Ishikawa (cell line): ENCODE measurements around the gene RALGPS1.

Source experiments
- CEBPB ChIP-seq: IDR thresholded peaks from 2 replicates; pipeline ENCODE4 v1.6.1; 2012
- CREB1 ChIP-seq: IDR thresholded peaks from 2 replicates; pipeline ENCODE4 v1.6.1; 2012; ENCODE audit warnings: low read depth
- EGR1 ChIP-seq: IDR thresholded peaks from 2 replicates; pipeline ENCODE4 v1.6.1; 2012
- EP300 ChIP-seq: IDR thresholded peaks from 2 replicates; pipeline ENCODE4 v1.6.1; 2012; ENCODE audit warnings: borderline replicate concordance
- FOXM1 ChIP-seq: IDR thresholded peaks from 2 replicates; pipeline ENCODE4 v1.6.1; 2012; ENCODE audit warnings: low read depth, borderline replicate concordance
- MAX ChIP-seq: IDR thresholded peaks from 2 replicates; pipeline ENCODE4 v1.6.1; 2012
- NFIC ChIP-seq: IDR thresholded peaks from 2 replicates; pipeline ENCODE4 v1.6.1; 2012
- RAD21 ChIP-seq: IDR thresholded peaks from 2 replicates; pipeline ENCODE4 v1.6.1; 2012; ENCODE audit warnings: low read depth
- REST ChIP-seq: IDR thresholded peaks from 2 replicates; pipeline ENCODE4 v1.6.1; 2012; ENCODE audit warnings: low read depth, mild to moderate bottlenecking
- TAF1 ChIP-seq: IDR thresholded peaks from 2 replicates; pipeline ENCODE4 v1.6.1; 2012; ENCODE audit warnings: low read depth, mild to moderate bottlenecking
- TCF12 ChIP-seq: IDR thresholded peaks from 2 replicates; pipeline ENCODE4 v1.6.1; 2012; ENCODE audit warnings: low read depth
- TEAD4 ChIP-seq: IDR thresholded peaks from 2 replicates; pipeline ENCODE4 v1.6.1; 2012
- YY1 ChIP-seq: IDR thresholded peaks from 2 replicates; pipeline ENCODE4 v1.6.1; 2012; ENCODE audit warnings: low read depth
- ZBTB7A ChIP-seq: IDR thresholded peaks from 2 replicates; pipeline ENCODE4 v1.6.1; 2012; ENCODE audit warnings: low read depth
- TF ChIP-seq, protein P1 (sequence below): IDR thresholded peaks from 2 replicates; pipeline ENCODE4 v1.6.1; 2012

Gene RALGPS1

DNA sequence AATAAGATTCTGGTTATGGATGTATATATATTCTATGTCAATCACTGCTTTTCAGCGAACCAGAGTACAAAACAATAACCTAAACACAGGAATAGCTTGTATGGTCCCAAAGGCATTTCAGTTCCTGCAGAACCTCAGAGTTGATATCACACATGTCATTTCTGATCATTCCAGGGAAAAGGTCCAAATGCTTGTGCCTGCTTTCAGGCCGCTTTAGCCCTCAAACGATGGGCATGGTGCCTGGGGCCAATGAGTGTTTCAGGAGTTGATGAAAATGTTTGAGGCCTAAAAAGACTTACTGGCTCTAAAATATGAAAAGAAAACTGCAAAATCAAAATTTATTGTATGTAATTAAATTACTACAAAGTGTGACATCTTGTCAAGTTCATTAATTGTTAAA is 185.1 kb downstream of the RALGPS1 start:
- TF ChIP-seq ZBTB7A = no peak
- no peak for TF ChIP-seq EGR1
- TF ChIP-seq CEBPB = no peak
- no peak for TF ChIP-seq TAF1
- no peak for TF ChIP-seq TCF12
- TF ChIP-seq EP300 = no peak
- TF ChIP-seq, protein P1, sequence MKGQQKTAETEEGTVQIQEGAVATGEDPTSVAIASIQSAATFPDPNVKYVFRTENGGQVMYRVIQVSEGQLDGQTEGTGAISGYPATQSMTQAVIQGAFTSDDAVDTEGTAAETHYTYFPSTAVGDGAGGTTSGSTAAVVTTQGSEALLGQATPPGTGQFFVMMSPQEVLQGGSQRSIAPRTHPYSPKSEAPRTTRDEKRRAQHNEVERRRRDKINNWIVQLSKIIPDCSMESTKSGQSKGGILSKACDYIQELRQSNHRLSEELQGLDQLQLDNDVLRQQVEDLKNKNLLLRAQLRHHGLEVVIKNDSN = no peak
- TF ChIP-seq FOXM1 = no peak
- no peak for TF ChIP-seq RAD21
- no peak for TF ChIP-seq CREB1
- TF ChIP-seq YY1 = no peak
- TF ChIP-seq MAX = no peak
- TF ChIP-seq TEAD4 = no peak
- TF ChIP-seq NFIC = no peak

GRCh38 chr9:127102176-127102575 is 187.6 kb downstream of the RALGPS1 start:
- TF ChIP-seq, protein P1 = no peak
- TF ChIP-seq TEAD4 (no peak), FOXM1 (no peak), MAX (no peak), TCF12 (no peak), RAD21 (no peak), CEBPB (no peak), YY1 (no peak), EGR1 (no peak), NFIC (no peak), CREB1 (no peak), EP300 (no peak), ZBTB7A (no peak), REST (no peak)

DNA sequence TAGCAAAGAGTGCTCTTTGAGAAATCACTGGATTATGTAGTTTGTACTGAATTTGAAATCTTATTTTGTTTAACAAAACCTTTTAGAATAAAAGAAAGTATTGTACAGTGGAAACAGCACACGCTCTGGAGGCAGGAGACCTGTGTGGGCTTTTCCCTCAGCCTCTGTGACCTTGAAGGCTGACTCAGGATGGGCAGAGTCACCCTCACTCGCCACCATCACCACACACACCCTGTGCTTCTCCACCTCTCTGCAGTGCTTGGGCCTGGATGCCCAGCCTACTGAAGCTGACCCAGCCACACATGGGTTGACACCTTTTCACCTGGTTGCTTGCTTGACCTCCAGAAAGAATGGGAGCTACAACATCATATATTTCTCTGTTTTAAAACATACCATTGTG is 188.2 kb downstream of the RALGPS1 start:
- TF ChIP-seq MAX (no peak), ZBTB7A (no peak), CEBPB (no peak), CREB1 (no peak), NFIC (no peak), TAF1 (no peak), TEAD4 (no peak), TCF12 (no peak)
- TF ChIP-seq, protein P1 = no peak

DNA sequence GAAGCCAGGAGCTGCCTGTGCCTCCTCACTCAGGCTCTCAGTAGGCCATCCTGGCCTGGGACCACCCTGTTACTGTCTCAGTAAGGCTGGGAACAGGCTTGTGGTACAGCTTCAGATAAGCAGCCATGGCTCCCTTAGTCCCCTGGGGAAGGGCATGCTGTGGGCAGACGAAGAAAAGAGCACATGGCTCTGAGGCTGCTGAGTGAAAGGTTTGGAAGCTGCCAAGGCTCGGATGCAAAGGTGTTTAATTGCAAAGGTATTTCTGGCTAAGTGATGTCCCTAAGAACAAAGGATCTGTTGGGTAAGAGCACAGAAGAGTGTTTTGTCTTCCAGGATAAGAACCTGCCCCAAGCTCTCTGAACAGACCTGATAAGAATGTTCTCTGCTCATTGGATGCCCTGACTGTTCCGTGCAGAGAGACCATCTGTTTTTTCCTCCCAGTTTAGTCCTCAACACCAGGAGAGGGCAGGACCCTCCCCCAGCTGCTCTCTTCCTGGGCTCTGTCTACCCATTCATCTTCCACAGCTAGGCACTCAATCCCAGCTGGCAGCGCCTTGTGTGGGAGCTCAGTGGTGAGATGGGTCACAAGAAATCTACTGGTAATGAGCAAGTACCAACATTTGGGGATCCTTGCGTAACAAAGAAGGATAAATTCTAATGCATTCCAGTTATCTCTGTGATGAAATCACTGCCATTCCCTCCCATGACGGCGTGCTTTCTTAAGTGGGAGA is 190.2 kb downstream of the RALGPS1 start:
- TF ChIP-seq TCF12 (no peak), YY1 (no peak), MAX (no peak), NFIC (no peak), TEAD4 (no peak), REST (no peak), EP300 (no peak), FOXM1 (no peak), RAD21 (no peak), EGR1 (no peak), TAF1 (no peak), CEBPB (no peak)
- TF ChIP-seq, protein P1 = no peak
